HEK293T (cell line): ENCODE measurements around the gene SEC61A2.

ENCODE experiments used
- ELF4 ChIP-seq: fragments of 450-650 bp; IDR thresholded peaks from 2 replicates; pipeline ENCODE4 v1.6.1; 2017; ENCODE audit warnings: antibody characterized with exemption
- FOXA1 ChIP-seq: fragments of 450-650 bp; IDR thresholded peaks from 2 replicates; pipeline ENCODE4 v1.6.1; 2016; ENCODE audit warnings: mild to moderate bottlenecking
- FOXK2 ChIP-seq: fragments of 450-650 bp; IDR thresholded peaks from 2 replicates; pipeline ENCODE4 v1.6.1; 2016; ENCODE audit warnings: mild to moderate bottlenecking
- PKNOX1 ChIP-seq: fragments of 450-650 bp; IDR thresholded peaks from 2 replicates; pipeline ENCODE4 v1.6.1; 2016
- SP1 ChIP-seq: fragments of 450-650 bp; IDR thresholded peaks from 2 replicates; pipeline ENCODE4 v1.6.1; 2017
- SUZ12 ChIP-seq: fragments of 450-650 bp; IDR thresholded peaks from 2 replicates; pipeline ENCODE4 v1.6.1; 2016; ENCODE audit warnings: mild to moderate bottlenecking

DNA sequence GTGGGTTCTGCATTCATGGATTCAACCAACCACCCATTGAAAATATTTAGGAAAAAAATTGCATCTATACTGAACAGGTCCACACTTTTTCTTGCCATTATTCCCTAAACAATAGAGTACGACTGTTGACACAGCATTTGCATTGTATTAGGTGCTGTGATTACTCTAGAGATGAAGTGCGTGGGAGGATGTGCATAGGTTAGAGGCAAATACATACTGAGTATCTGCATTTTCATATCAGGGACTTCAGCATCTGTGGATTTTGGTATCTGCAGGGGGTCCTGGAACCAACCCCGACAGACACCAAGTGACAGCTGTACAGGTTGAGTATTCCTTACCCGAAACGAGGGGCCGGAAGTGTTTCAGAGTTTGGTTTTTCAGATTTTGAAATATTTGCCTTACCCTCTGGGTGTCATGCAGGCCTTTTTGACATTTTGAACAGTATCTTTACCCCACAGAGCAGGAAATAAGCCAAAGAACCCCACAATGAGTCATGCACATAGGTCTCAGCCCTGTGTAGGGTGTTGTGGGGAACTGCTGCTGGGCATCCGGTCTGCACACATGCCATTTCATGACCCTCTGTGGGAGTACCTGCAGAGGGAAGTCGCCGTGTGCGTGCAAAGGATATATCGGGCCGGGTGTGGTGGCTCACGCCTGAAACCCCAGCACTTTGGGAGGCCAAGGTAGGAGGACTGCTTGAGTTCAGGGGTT, 51.7 kb downstream of the SEC61A2 start:
- TF ChIP-seq ELF4 (no peak), SUZ12 (no peak), FOXK2 (no peak), SP1 (no peak), FOXA1 (no peak), PKNOX1 (no peak)
